Measurements from ENCODE around the gene MRTFA.

The MRTFA gene

GRCh38 chr22:40651563-40652501 is 15.3 kb upstream of the MRTFA start:
- Histone ChIP-seq H3K79me2 (no peaks in the 10 kb centered on the region), H3K36me3 (ENCODE audit: control insufficient read depth, insufficient read depth, low read length) (no peaks in the 10 kb centered on the region), H3K4me1 (no peaks in the 10 kb centered on the region)

GRCh38 chr22:40651057-40651456 is 14.5 kb upstream of the MRTFA start:
- TF ChIP-seq CTCF (IDR thresholded peaks at IDR 0.05), result no peak
- Histone ChIP-seq H3K27ac (peak overlapping the region; percentile 75), H3K36me3 (ENCODE audit: control insufficient read depth, insufficient read depth, low read length) (no peaks in the 10 kb centered on the region), H3K4me1 (no peaks in the 10 kb centered on the region), H3K4me3 (ENCODE audit: low read depth, low read length) (peak overlapping the region; percentile 68), H3K27me3 (ENCODE audit: control insufficient read depth, insufficient read depth, low read length) (no peaks in the 10 kb centered on the region), H3K79me2 (no peaks in the 10 kb centered on the region), H3K4me2 (ENCODE audit: low read length) (peak overlapping the region; percentile 63), H3K9me3 (ENCODE audit: control insufficient read depth, low read length) (no peaks in the 10 kb centered on the region), H2AFZ (peak overlapping the region; percentile 56), H3K9ac (no peak overlapping the region)

More at GRCh38 chr22:40651563-40652501, 15.3 kb upstream of the MRTFA start:
- H3K27me3 ChIP-seq (ENCODE audit: control insufficient read depth, insufficient read depth, low read length), result no peaks in the 10 kb centered on the region
- no peak overlapping the region for H3K9ac ChIP-seq
- H3K27ac ChIP-seq, result peak overlapping the region; percentile 75
- H3K4me2 ChIP-seq (ENCODE audit: low read length), result peak overlapping the region; percentile 63
- H3K9me3 ChIP-seq (ENCODE audit: control insufficient read depth, low read length), result no peaks in the 10 kb centered on the region
- H2AFZ ChIP-seq, result peak overlapping the region; percentile 56
- H3K4me3 ChIP-seq (ENCODE audit: low read depth, low read length), result peak overlapping the region; percentile 68
- TF ChIP-seq CTCF (IDR thresholded peaks at IDR 0.05), result no peak

GRCh38 chr22:40648386-40648785 is 11.9 kb upstream of the MRTFA start:
- Histone ChIP-seq H3K36me3 (ENCODE audit: control insufficient read depth, insufficient read depth, low read length) (no peaks in the 10 kb centered on the region), H3K9ac (no peak overlapping the region), H3K4me1 (no peaks in the 10 kb centered on the region), H2AFZ (no peak overlapping the region), H3K4me2 (ENCODE audit: low read length) (no peak overlapping the region), H3K4me3 (ENCODE audit: low read depth, low read length) (no peak overlapping the region), H3K9me3 (ENCODE audit: control insufficient read depth, low read length) (no peaks in the 10 kb centered on the region), H3K27me3 (ENCODE audit: control insufficient read depth, insufficient read depth, low read length) (no peaks in the 10 kb centered on the region), H3K79me2 (no peaks in the 10 kb centered on the region), H3K27ac (no peak overlapping the region)
- no peak for TF ChIP-seq CTCF (IDR thresholded peaks at IDR 0.05)

- H3K27me3 ChIP-seq (ENCODE audit: control insufficient read depth, insufficient read depth, low read length), result no peaks in the 10 kb centered on the region
- no peak overlapping the region for H3K4me2 ChIP-seq (ENCODE audit: low read length)
- no peak overlapping the region for H3K9ac ChIP-seq
- H3K4me1 ChIP-seq, result no peaks in the 10 kb centered on the region
- H3K79me2 ChIP-seq, result no peaks in the 10 kb centered on the region
- no peak overlapping the region for H3K4me3 ChIP-seq (ENCODE audit: low read depth, low read length)
- no peak overlapping the region for H3K27ac ChIP-seq
- no peak for TF ChIP-seq CTCF (IDR thresholded peaks at IDR 0.05)
- no peaks in the 10 kb centered on the region for H3K9me3 ChIP-seq (ENCODE audit: control insufficient read depth, low read length)
- peak overlapping the region; percentile 4 for H2AFZ ChIP-seq
- H3K36me3 ChIP-seq (ENCODE audit: control insufficient read depth, insufficient read depth, low read length), result no peaks in the 10 kb centered on the region
Observed at GRCh38 chr22:40645579-40646197, 9.2 kb upstream of the MRTFA start.

All from parathyroid adenoma (tissue), 2 donors.